Measurements from ENCODE around the gene METTL13. TPM values are rescaled to one million over a fixed set of nuclear protein-coding genes. Genes with fewer than 3 reads are reported as not detected.

The METTL13 gene
- total RNA-seq, 2 experiments from 2014 or later, result 6.5 to 7.9 TPM

DNA sequence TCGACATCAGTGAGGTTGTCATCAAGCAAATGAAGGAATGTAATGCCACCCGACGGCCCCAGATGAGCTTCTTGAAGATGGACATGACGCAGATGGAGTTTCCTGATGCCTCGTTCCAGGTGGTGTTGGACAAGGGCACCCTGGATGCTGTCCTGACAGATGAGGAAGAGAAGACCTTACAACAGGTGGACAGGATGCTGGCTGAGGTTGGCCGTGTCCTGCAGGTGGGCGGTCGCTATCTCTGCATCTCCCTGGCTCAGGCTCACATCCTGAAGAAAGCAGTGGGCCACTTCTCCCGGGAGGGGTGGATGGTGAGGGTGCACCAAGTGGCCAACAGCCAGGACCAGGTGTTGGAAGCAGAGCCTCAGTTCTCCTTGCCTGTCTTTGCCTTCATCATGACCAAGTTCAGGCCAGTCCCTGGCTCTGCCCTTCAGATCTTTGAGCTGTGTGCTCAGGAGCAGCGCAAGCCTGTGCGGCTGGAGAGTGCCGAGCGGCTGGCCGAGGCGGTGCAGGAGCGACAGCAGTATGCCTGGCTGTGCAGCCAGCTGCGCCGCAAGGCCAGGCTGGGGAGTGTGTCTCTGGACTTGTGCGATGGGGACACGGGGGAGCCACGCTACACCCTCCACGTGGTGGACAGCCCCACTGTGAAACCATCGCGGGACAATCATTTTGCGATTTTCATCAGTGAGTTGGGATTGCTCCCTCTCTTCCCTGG lies 2.5 kb downstream of the METTL13 start:
- H3K27me3 Mint-ChIP-seq, result no peaks in the 10 kb centered on the region
- ATAC-seq (ENCODE audit: poor library complexity) (no peak), DNase-seq (peak in 1 of 14 experiments; percentile 17)
- H3K4me1 Mint-ChIP-seq (ENCODE audit: low read depth), result peaks cover 57% of the 10 kb centered on the region
- CTCF ChIA-PET, result interaction anchor here (1.9 kb wide), 1 partner anchor 43 kb away, joined by 5 read pairs; the partner anchor contains the start of gene VAMP4
- TF ChIP-seq, protein P1, sequence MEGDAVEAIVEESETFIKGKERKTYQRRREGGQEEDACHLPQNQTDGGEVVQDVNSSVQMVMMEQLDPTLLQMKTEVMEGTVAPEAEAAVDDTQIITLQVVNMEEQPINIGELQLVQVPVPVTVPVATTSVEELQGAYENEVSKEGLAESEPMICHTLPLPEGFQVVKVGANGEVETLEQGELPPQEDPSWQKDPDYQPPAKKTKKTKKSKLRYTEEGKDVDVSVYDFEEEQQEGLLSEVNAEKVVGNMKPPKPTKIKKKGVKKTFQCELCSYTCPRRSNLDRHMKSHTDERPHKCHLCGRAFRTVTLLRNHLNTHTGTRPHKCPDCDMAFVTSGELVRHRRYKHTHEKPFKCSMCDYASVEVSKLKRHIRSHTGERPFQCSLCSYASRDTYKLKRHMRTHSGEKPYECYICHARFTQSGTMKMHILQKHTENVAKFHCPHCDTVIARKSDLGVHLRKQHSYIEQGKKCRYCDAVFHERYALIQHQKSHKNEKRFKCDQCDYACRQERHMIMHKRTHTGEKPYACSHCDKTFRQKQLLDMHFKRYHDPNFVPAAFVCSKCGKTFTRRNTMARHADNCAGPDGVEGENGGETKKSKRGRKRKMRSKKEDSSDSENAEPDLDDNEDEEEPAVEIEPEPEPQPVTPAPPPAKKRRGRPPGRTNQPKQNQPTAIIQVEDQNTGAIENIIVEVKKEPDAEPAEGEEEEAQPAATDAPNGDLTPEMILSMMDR (IDR thresholded peaks at IDR 0.05), result no peak
- H3K4me3 ChIP-seq (ENCODE audit: low read length), result no peak overlapping the region
- H3K4me3 Mint-ChIP-seq, result peak overlapping the region; percentile 99
- peaks cover 46% of the 10 kb centered on the region for H3K4me1 ChIP-seq (ENCODE audit: insufficient read depth, low read length)
- H3K27ac Mint-ChIP-seq, result no peak overlapping the region
- intact Hi-C loops (cut with DNase I, micrococcal nuclease), result loop anchor here (5.0 to 10.0 kb wide), 5 partner anchors 467 to 1889 kb away; partner anchors contain the start of genes PIGC (in 1 of the 2), SCYL3 (in 1 of the 2) and SUCO (in 1 of the 2)
- no peaks in the 10 kb centered on the region for H3K9me3 Mint-ChIP-seq
- no peak overlapping the region for H3K27ac ChIP-seq (ENCODE audit: low read depth in 1 of 2, low read length in 2 of 2)
- no peaks in the 10 kb centered on the region for H3K27me3 ChIP-seq (ENCODE audit: control insufficient read depth in 1 of 2, insufficient read depth in 2 of 2, low read length in 2 of 2)
- peaks cover 67% of the 10 kb centered on the region for H3K36me3 Mint-ChIP-seq (ENCODE audit: low read depth)
- H3K36me3 ChIP-seq (ENCODE audit: insufficient read depth, low read length), result peaks cover 47% of the 10 kb centered on the region
- POLR2A ChIA-PET, result interaction anchor here (1.3 kb wide), 1 partner anchor 41 kb away, joined by 3 read pairs; no protein-coding TSS in a partner anchor
- no peaks in the 10 kb centered on the region for H3K9me3 ChIP-seq (ENCODE audit: control insufficient read depth in 1 of 2, insufficient read depth in 1 of 2, low read length in 2 of 2)

DNA sequence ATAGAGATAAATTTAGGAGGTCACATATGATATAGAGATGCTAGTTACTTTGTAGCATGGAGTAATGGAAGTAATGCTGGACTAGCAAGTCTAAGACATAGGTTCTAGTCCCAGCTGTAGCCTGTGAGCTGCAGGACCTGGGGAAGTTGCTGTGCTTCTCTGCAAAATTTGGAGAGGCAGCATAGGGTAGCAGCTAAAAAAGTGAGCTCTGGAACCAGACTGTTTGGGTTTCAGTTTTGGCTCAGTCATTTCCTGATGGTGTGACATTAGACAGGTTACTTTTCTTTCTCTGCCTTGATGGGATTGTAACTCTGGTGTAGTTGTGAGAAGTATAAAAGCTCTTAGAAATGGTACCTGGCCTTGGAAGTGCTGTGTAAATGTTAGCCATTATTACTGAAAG lies 3.3 kb downstream of the METTL13 start:
- Histone ChIP-seq H3K27me3 (ENCODE audit: control insufficient read depth in 1 of 2, insufficient read depth in 2 of 2, low read length in 2 of 2) (no peaks in the 10 kb centered on the region), H3K4me1 (ENCODE audit: insufficient read depth, low read length) (peaks cover 46% of the 10 kb centered on the region), H3K9me3 (ENCODE audit: control insufficient read depth in 1 of 2, insufficient read depth in 1 of 2, low read length in 2 of 2) (no peaks in the 10 kb centered on the region), H3K4me3 (ENCODE audit: low read length) (no peak overlapping the region), H3K27ac (ENCODE audit: low read depth in 1 of 2, low read length in 2 of 2) (no peak overlapping the region), H3K36me3 (ENCODE audit: insufficient read depth, low read length) (peaks cover 55% of the 10 kb centered on the region)
- no peak overlapping the region for H3K27ac Mint-ChIP-seq
- ChIA-PET POLR2A (interaction anchor here (0.6 to 1.3 kb wide), 3 partner anchors 42 to 198 kb away, joined by 3 read pairs; partner anchors contain the start of gene DNM3), CTCF (interaction anchor here (1.6 to 1.9 kb wide), 2 partner anchors 42 to 44 kb away, joined by 3 to 5 read pairs; partner anchors contain the start of gene VAMP4)
- DNase-seq, result no peak
- intact Hi-C loops (cut with DNase I, micrococcal nuclease), result loop anchor here (5.0 to 10.0 kb wide), 5 partner anchors 467 to 1890 kb away; partner anchors contain the start of genes PIGC (in 1 of the 2), SCYL3 (in 1 of the 2) and SUCO (in 1 of the 2)
- peaks cover 75% of the 10 kb centered on the region for H3K36me3 Mint-ChIP-seq (ENCODE audit: low read depth)
- peaks cover 61% of the 10 kb centered on the region for H3K4me1 Mint-ChIP-seq (ENCODE audit: low read depth)
- no peaks in the 10 kb centered on the region for H3K9me3 Mint-ChIP-seq
- H3K27me3 Mint-ChIP-seq, result no peaks in the 10 kb centered on the region
- TF ChIP-seq, protein P1 (IDR thresholded peaks at IDR 0.05), result no peak
- ATAC-seq (ENCODE audit: poor library complexity), result no peak
- H3K4me3 Mint-ChIP-seq, result peak overlapping the region; percentile 74

DNA sequence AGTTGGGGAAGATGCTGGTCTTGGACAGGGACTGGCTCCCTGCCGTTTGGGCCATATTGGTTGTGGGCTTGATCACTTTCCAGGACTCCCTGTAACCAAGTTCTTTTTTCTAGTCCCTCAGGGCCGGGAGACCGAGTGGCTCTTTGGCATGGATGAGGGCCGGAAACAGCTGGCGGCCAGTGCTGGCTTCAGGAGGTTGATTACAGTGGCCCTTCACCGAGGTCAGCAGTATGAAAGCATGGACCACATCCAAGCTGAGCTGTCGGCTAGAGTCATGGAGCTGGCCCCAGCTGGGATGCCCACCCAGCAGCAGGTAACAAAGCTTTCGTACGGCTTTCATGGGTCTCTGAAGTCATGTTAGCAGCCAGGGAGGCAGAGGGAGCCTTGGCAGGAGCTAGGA lies 4.3 kb downstream of the METTL13 start:
- H3K4me1 Mint-ChIP-seq (ENCODE audit: low read depth), result peaks cover 56% of the 10 kb centered on the region
- no peak overlapping the region for H3K27ac Mint-ChIP-seq
- H3K27me3 Mint-ChIP-seq, result no peaks in the 10 kb centered on the region
- POLR2A ChIA-PET, result interaction anchor here (0.6 to 0.8 kb wide), 2 partner anchors 15 to 195 kb away, joined by 3 read pairs; no protein-coding TSS in a partner anchor
- H3K36me3 Mint-ChIP-seq (ENCODE audit: low read depth), result peaks cover 85% of the 10 kb centered on the region
- H3K9me3 Mint-ChIP-seq, result no peaks in the 10 kb centered on the region
- no peak for DNase-seq
- H3K27me3 ChIP-seq (ENCODE audit: control insufficient read depth in 1 of 2, insufficient read depth in 2 of 2, low read length in 2 of 2), result no peaks in the 10 kb centered on the region
- H3K4me3 Mint-ChIP-seq, result no peak overlapping the region
- ATAC-seq (ENCODE audit: poor library complexity), result no peak
- intact Hi-C loops (cut with DNase I, micrococcal nuclease), result loop anchor here (10.0 kb wide), 2 partner anchors 609 to 1891 kb away; partner anchors contain the start of gene SCYL3 (in 1 of the 2)
- no peaks in the 10 kb centered on the region for H3K9me3 ChIP-seq (ENCODE audit: control insufficient read depth in 1 of 2, insufficient read depth in 1 of 2, low read length in 2 of 2)
- CTCF ChIA-PET, result interaction anchor here (1.6 to 1.9 kb wide), 2 partner anchors 43 to 45 kb away, joined by 3 to 5 read pairs; partner anchors contain the start of gene VAMP4
- H3K36me3 ChIP-seq (ENCODE audit: insufficient read depth, low read length), result peaks cover 65% of the 10 kb centered on the region
- H3K27ac ChIP-seq (ENCODE audit: low read depth in 1 of 2, low read length in 2 of 2), result no peak overlapping the region
- no peak overlapping the region for H3K4me3 ChIP-seq (ENCODE audit: low read length)
- peaks cover 38% of the 10 kb centered on the region for H3K4me1 ChIP-seq (ENCODE audit: insufficient read depth, low read length)
- TF ChIP-seq, protein P1 (IDR thresholded peaks at IDR 0.05), result no peak
